SK-N-SH treated with all-trans-retinoic acid at 6 μM for 48 hours (cell line): ENCODE measurements around the gene CDK14.

Experiments used
- ATAC-seq: fragments of 200-7000 bp; cut with Tn5 transposase; 3 replicates; pipeline ENCODE4 v1.9.1; 2020; ENCODE audit warnings: mild to moderate bottlenecking, moderate library complexity
- CSDC2 ChIP-seq: fragments of 250-450 bp; sonication (Bioruptor Pico); IDR thresholded peaks from 2 replicates; pipeline ENCODE4 v1.5.0; 2020; ENCODE audit warnings: mild to moderate bottlenecking, moderate library complexity
- ESRRG ChIP-seq: fragments of 250-450 bp; sonication (Bioruptor Pico); IDR thresholded peaks from 2 replicates; pipeline ENCODE4 v1.6.1; 2021; ENCODE audit warnings: mild to moderate bottlenecking
- GLIS3 ChIP-seq: fragments of 250-450 bp; sonication (Bioruptor Pico); IDR thresholded peaks from 2 replicates; pipeline ENCODE4 v1.5.0; 2020; ENCODE audit warnings: mild to moderate bottlenecking, moderate library complexity
- ISL1 ChIP-seq: fragments of 250-450 bp; sonication (Bioruptor Pico); IDR thresholded peaks from 2 replicates; pipeline ENCODE4 v2.1.2; 2022; ENCODE audit warnings: mild to moderate bottlenecking, moderate library complexity
- PATZ1 ChIP-seq: fragments of 250-450 bp; sonication (Bioruptor Pico); IDR thresholded peaks from 2 replicates; pipeline ENCODE4 v1.8.0; 2020; ENCODE audit warnings: mild to moderate bottlenecking, moderate library complexity, borderline replicate concordance
- POU6F1 ChIP-seq: fragments of 250-450 bp; sonication (Bioruptor Pico); IDR thresholded peaks from 2 replicates; pipeline ENCODE4 v1.8.0; 2021; ENCODE audit warnings: low read depth, mild to moderate bottlenecking, moderate library complexity, borderline replicate concordance
- PPARA ChIP-seq: fragments of 250-450 bp; sonication (Bioruptor Pico); IDR thresholded peaks from 2 replicates; pipeline ENCODE4 v1.5.0; 2020; ENCODE audit warnings: mild to moderate bottlenecking, borderline replicate concordance
- RARB ChIP-seq: fragments of 250-450 bp; sonication (Bioruptor Pico); IDR thresholded peaks from 2 replicates; pipeline ENCODE4 v1.8.0; 2021; ENCODE audit warnings: mild to moderate bottlenecking, moderate library complexity
- SNAI2 ChIP-seq: fragments of 250-450 bp; sonication (Bioruptor Pico); IDR thresholded peaks from 2 replicates; pipeline ENCODE4 v1.5.0; 2020; ENCODE audit warnings: mild to moderate bottlenecking, moderate library complexity
- TCF4 ChIP-seq: fragments of 250-450 bp; sonication (Bioruptor Pico); IDR thresholded peaks from 2 replicates; pipeline ENCODE4 v1.8.0; 2021; ENCODE audit warnings: mild to moderate bottlenecking, moderate library complexity, borderline replicate concordance
- TOX ChIP-seq: fragments of 250-450 bp; sonication (Bioruptor Pico); IDR thresholded peaks from 2 replicates; pipeline ENCODE4 v1.8.0; 2021; ENCODE audit warnings: mild to moderate bottlenecking, moderate library complexity, borderline replicate concordance
- ZC3H10 ChIP-seq: fragments of 250-450 bp; sonication (Bioruptor Pico); IDR thresholded peaks from 2 replicates; pipeline ENCODE4 v1.5.1; 2021; ENCODE audit warnings: mild to moderate bottlenecking, moderate library complexity
- ZFP3 ChIP-seq: fragments of 250-450 bp; sonication (Bioruptor Pico); IDR thresholded peaks from 2 replicates; pipeline ENCODE4 v1.5.0; 2020; ENCODE audit warnings: mild to moderate bottlenecking, moderate library complexity
- ZFP30 ChIP-seq: fragments of 450-650 bp; formaldehyde crosslinking; IDR thresholded peaks from 2 replicates; pipeline ENCODE4 v1.5.0; 2022; ENCODE audit warnings: mild to moderate bottlenecking, moderate library complexity
- ZNF565 ChIP-seq: fragments of 450-650 bp; formaldehyde crosslinking; conservative IDR thresholded peaks from 2 replicates; pipeline ENCODE4 v1.5.0; 2020; ENCODE audit warnings: low read depth, mild to moderate bottlenecking, moderate library complexity
- ZNF8 ChIP-seq: fragments of 450-650 bp; formaldehyde crosslinking; IDR thresholded peaks from 2 replicates; pipeline ENCODE4 v1.5.0; 2020; ENCODE audit warnings: mild to moderate bottlenecking, moderate library complexity
- TF ChIP-seq, protein P1 (sequence below): fragments of 250-450 bp; sonication (Bioruptor Pico); IDR thresholded peaks from 2 replicates; pipeline ENCODE4 v1.5.0; 2020; ENCODE audit warnings: mild to moderate bottlenecking, moderate library complexity
- TF ChIP-seq, protein P2 (sequence below): fragments of 250-450 bp; sonication (Bioruptor Pico); IDR thresholded peaks from 2 replicates; pipeline ENCODE4 v1.5.1; 2021; ENCODE audit warnings: mild to moderate bottlenecking, moderate library complexity

CDK14 gene

DNA sequence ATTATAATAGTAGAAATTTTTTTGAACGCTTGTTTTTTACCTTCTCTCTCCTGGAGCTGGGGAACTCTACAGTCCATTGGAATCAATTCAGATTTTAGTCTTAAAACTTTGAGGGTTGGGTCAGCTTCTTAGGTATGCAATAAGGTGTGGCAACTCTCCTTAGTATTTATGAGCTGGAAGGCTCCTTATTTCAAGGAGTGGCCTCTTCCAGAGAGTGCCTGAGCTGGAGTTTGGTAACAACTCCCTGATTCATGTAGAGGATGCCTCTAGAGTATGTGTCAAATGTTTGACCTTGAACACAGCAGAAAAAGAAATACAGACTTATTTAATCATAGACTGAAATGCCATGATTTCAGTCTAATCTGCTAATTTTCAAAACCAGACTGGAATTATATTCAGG lies 11.1 kb downstream of the CDK14 start:
- no peak for ATAC-seq

DNA sequence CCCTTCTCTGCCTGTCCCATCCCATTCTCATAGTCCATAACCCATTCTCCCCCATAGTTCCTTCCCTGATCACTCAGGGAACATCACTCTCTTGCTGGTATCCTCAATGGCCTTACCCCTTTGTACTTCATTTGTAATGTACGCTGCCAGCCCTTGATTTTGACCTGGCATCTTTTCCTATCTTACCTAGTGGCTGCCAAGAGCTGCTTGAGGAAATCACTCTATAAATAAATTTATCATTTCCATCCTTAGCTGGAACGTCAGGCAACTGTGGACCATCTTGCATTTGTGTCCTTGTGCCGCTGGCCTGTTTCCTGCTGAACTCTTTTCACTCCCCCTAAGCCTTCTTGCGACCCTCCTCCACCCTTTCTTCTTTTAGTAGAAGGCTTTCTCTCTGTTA lies 14.0 kb downstream of the CDK14 start:
- ATAC-seq = no peak
- TF ChIP-seq ISL1 (CRISPR knock-in tag) (no peak), TCF4 (CRISPR knock-in tag) (no peak), SNAI2 (CRISPR knock-in tag) (no peak)
- TF ChIP-seq, protein P1, sequence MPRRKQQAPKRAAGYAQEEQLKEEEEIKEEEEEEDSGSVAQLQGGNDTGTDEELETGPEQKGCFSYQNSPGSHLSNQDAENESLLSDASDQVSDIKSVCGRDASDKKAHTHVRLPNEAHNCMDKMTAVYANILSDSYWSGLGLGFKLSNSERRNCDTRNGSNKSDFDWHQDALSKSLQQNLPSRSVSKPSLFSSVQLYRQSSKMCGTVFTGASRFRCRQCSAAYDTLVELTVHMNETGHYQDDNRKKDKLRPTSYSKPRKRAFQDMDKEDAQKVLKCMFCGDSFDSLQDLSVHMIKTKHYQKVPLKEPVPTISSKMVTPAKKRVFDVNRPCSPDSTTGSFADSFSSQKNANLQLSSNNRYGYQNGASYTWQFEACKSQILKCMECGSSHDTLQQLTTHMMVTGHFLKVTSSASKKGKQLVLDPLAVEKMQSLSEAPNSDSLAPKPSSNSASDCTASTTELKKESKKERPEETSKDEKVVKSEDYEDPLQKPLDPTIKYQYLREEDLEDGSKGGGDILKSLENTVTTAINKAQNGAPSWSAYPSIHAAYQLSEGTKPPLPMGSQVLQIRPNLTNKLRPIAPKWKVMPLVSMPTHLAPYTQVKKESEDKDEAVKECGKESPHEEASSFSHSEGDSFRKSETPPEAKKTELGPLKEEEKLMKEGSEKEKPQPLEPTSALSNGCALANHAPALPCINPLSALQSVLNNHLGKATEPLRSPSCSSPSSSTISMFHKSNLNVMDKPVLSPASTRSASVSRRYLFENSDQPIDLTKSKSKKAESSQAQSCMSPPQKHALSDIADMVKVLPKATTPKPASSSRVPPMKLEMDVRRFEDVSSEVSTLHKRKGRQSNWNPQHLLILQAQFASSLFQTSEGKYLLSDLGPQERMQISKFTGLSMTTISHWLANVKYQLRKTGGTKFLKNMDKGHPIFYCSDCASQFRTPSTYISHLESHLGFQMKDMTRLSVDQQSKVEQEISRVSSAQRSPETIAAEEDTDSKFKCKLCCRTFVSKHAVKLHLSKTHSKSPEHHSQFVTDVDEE = no peak

More for the DNA sequence above, 11.1 kb downstream of the CDK14 start:
- TF ChIP-seq TCF4 (CRISPR knock-in tag) (no peak), ZNF8 (CRISPR knock-in tag) (no peak), PPARA (no peak), SNAI2 (CRISPR knock-in tag) (no peak)
- TF ChIP-seq, protein P2, sequence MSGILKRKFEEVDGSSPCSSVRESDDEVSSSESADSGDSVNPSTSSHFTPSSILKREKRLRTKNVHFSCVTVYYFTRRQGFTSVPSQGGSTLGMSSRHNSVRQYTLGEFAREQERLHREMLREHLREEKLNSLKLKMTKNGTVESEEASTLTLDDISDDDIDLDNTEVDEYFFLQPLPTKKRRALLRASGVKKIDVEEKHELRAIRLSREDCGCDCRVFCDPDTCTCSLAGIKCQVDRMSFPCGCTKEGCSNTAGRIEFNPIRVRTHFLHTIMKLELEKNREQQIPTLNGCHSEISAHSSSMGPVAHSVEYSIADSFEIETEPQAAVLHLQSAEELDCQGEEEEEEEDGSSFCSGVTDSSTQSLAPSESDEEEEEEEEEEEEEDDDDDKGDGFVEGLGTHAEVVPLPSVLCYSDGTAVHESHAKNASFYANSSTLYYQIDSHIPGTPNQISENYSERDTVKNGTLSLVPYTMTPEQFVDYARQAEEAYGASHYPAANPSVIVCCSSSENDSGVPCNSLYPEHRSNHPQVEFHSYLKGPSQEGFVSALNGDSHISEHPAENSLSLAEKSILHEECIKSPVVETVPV (CRISPR knock-in tag) = no peak

DNA sequence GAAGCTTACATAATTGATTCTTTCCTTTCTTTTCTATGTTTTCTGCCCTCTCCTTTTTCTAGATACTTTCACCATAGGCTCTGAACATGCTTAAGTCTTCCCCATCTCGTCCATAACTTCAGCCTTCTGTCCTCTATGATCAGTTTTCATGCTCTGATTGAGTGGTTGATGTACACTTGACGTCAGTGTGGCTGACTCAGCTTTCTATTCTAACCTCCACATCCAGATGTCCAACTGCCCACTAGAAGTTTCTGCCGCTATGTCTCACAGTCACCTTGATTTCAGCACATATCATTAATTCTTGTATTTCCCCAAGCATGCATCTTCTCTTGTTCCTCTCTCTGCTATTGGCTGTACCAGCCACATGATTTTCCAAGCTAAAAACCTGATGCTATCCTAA lies 15.0 kb downstream of the CDK14 start:
- no peak for TF ChIP-seq RARB (CRISPR knock-in tag)
- TF ChIP-seq, protein P1 = no peak
- ATAC-seq = no peak

GRCh38 chr7:90613088-90613498 lies 17.0 kb downstream of the CDK14 start:
- ATAC-seq = peak; percentile 96
- TF ChIP-seq ZNF8 (CRISPR knock-in tag) (no peak), ZC3H10 (CRISPR knock-in tag) (peak; percentile 98), ISL1 (CRISPR knock-in tag) (0 out of 2 replicates have a peak, but pooled peaks have one; percentile 44)

DNA sequence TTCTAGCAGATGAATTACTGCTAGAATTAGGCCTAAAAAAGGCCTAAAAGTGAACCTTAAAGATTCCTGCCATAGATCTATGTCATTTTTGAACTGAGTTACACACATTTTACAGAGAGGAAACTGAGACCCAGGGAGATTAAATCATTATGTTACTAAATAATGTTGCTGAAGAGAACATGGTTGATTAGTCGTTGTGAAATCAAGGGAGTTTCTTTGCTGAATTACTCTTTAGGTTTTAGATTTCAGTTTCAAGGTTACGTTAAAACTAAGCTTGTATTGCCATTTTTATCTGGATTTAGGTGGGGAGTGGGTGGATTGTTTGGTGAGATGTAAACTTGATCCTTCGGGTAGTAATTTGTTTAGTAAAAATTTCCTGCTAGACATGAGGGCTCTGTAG lies 21.3 kb downstream of the CDK14 start:
- TF ChIP-seq ESRRG (no peak), PATZ1 (no peak), TOX (no peak), SNAI2 (CRISPR knock-in tag) (no peak), ISL1 (CRISPR knock-in tag) (no peak), ZNF8 (CRISPR knock-in tag) (no peak), CSDC2 (CRISPR knock-in tag) (no peak), POU6F1 (no peak), ZNF565 (CRISPR knock-in tag) (no peak), PPARA (no peak), GLIS3 (no peak), ZFP3 (CRISPR knock-in tag) (no peak), ZFP30 (CRISPR knock-in tag) (no peak), RARB (CRISPR knock-in tag) (no peak)
- no peak for ATAC-seq
